ENCODE measurements around the gene CAPN8.

Gene CAPN8

GRCh38 chr1:223654083-223654482 lies 11.4 kb downstream of the CAPN8 start:
- DNase-seq (ENCODE audit: low spot score): no peak

- DNase-seq (ENCODE audit: low spot score): no peak
Measured at GRCh38 chr1:223653431-223653830, 12.1 kb downstream of the CAPN8 start.

- no peak for DNase-seq (ENCODE audit: low spot score)
Measured at GRCh38 chr1:223653015-223653414, 12.5 kb downstream of the CAPN8 start.

GRCh38 chr1:223652436-223652941 lies 13.0 kb downstream of the CAPN8 start:
- DNase-seq (ENCODE audit: low spot score): no peak

- no peak for DNase-seq (ENCODE audit: low spot score)
Measured at GRCh38 chr1:223651291-223651991, 14.1 kb downstream of the CAPN8 start.

GRCh38 chr1:223650465-223650864 lies 15.0 kb downstream of the CAPN8 start:
- DNase-seq (ENCODE audit: low spot score): no peak

GRCh38 chr1:223649222-223649621 lies 16.3 kb downstream of the CAPN8 start:
- no peak for DNase-seq (ENCODE audit: low spot score)

GRCh38 chr1:223647249-223647648 lies 18.3 kb downstream of the CAPN8 start:
- no peak for DNase-seq (ENCODE audit: low spot score)

- DNase-seq (ENCODE audit: low spot score): no peak
Measured at GRCh38 chr1:223645903-223646302, 19.6 kb downstream of the CAPN8 start.

- DNase-seq (ENCODE audit: low spot score): no peak
Measured at GRCh38 chr1:223642237-223642636, 23.3 kb downstream of the CAPN8 start.

- DNase-seq (ENCODE audit: low spot score): no peak
Measured at GRCh38 chr1:223641523-223642039, 23.9 kb downstream of the CAPN8 start.

GRCh38 chr1:223639331-223639749 lies 26.2 kb downstream of the CAPN8 start:
- DNase-seq (ENCODE audit: low spot score): no peak

GRCh38 chr1:223635236-223635635 lies 30.3 kb downstream of the CAPN8 start:
- no peak for DNase-seq (ENCODE audit: low spot score)

GRCh38 chr1:223634423-223634822 lies 31.1 kb downstream of the CAPN8 start:
- DNase-seq (ENCODE audit: low spot score): no peak

- DNase-seq (ENCODE audit: low spot score): no peak
Measured at GRCh38 chr1:223631956-223632355, 33.5 kb downstream of the CAPN8 start.

GRCh38 chr1:223631473-223631872 lies 34.0 kb downstream of the CAPN8 start:
- no peak for DNase-seq (ENCODE audit: low spot score)

- no peak for DNase-seq (ENCODE audit: low spot score)
Measured at GRCh38 chr1:223629126-223629457, 36.4 kb downstream of the CAPN8 start.

- peak; percentile 48 for DNase-seq (ENCODE audit: low spot score)
Measured at GRCh38 chr1:223628233-223629125, 37.0 kb downstream of the CAPN8 start.

- DNase-seq (ENCODE audit: low spot score): no peak
Measured at GRCh38 chr1:223622132-223622842, 43.2 kb downstream of the CAPN8 start.

GRCh38 chr1:223621312-223621734 lies 44.2 kb downstream of the CAPN8 start:
- DNase-seq (ENCODE audit: low spot score): peak; percentile 74

GRCh38 chr1:223620297-223620897 lies 45.1 kb downstream of the CAPN8 start:
- DNase-seq (ENCODE audit: low spot score): peak; percentile 25

GRCh38 chr1:223618680-223619079 lies 46.8 kb downstream of the CAPN8 start:
- no peak for DNase-seq (ENCODE audit: low spot score)

All from pons (tissue), 1 donor.